NB4 (cell line): Measurements from ENCODE around the gene C4B.
A peak's percentile ranks its signal among the peaks of the same experiment; 100 is the strongest.

Source experiments
- MAX ChIP-seq: IDR thresholded peaks from 2 replicates; pipeline ENCODE4 v1.6.1; 2011; ENCODE audit warnings: low read depth, low read length
- MYC ChIP-seq: IDR thresholded peaks from 2 replicates; pipeline ENCODE4 v1.6.1; 2011; ENCODE audit warnings: low read depth, low read length
- POLR2A ChIP-seq: IDR thresholded peaks from 2 replicates; pipeline ENCODE4 v1.6.1; 2011; ENCODE audit warnings: mild to moderate bottlenecking; ENCODE audit not compliant: insufficient read length; ENCODE audit errors: extremely low read depth
- TF ChIP-seq, protein P1 (sequence below): IDR thresholded peaks from one replicate; pipeline ENCODE4 v1.5.1; 2012; ENCODE audit warnings: low read depth, low read length

GRCh38 chr6:32047855-32048766 lies 33.5 kb downstream of the C4B start:
- TF ChIP-seq, protein P1, sequence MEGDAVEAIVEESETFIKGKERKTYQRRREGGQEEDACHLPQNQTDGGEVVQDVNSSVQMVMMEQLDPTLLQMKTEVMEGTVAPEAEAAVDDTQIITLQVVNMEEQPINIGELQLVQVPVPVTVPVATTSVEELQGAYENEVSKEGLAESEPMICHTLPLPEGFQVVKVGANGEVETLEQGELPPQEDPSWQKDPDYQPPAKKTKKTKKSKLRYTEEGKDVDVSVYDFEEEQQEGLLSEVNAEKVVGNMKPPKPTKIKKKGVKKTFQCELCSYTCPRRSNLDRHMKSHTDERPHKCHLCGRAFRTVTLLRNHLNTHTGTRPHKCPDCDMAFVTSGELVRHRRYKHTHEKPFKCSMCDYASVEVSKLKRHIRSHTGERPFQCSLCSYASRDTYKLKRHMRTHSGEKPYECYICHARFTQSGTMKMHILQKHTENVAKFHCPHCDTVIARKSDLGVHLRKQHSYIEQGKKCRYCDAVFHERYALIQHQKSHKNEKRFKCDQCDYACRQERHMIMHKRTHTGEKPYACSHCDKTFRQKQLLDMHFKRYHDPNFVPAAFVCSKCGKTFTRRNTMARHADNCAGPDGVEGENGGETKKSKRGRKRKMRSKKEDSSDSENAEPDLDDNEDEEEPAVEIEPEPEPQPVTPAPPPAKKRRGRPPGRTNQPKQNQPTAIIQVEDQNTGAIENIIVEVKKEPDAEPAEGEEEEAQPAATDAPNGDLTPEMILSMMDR: peak; percentile 85
- TF ChIP-seq MAX: no peak
- TF ChIP-seq POLR2A: no peak
- no peak for TF ChIP-seq MYC
